Karpas-422 (cell line): ENCODE data around the gene KIAA0825. TPM values are rescaled to one million over a fixed set of nuclear protein-coding genes. Genes with fewer than 3 reads are reported as not detected.
"Not testable (repeated sequence)": the region's sequence is repeated elsewhere in the genome, so short reads cannot be mapped to it uniquely, and the experiment has no call there.

Source experiments
- DNase-seq: peaks from one replicate; pipeline ENCODE4 v3.0.0-alpha.2; 2015
- H2AFZ ChIP-seq: fragments of 200-600 bp; sonication (generic); 2 replicates; pipeline ENCODE4 v1.6.1; 2014; ENCODE audit warnings: antibody characterized with exemption, low read length, mixed read lengths
- H3K27ac ChIP-seq: fragments of 200-600 bp; sonication (generic); 2 replicates; pipeline ENCODE4 v1.5.1; 2014; ENCODE audit warnings: mild to moderate bottlenecking, low read length, moderate library complexity
- H3K27me3 ChIP-seq: fragments of 200-600 bp; sonication (generic); 2 replicates; pipeline ENCODE4 v1.6.1; 2014; ENCODE audit warnings: low read length, mixed read lengths
- H3K36me3 ChIP-seq: fragments of 200-600 bp; sonication (generic); 2 replicates; pipeline ENCODE4 v1.6.1; 2014; ENCODE audit warnings: low read length, mixed read lengths; ENCODE audit not compliant: insufficient read depth
- H3K4me1 ChIP-seq: fragments of 200-600 bp; sonication (generic); 2 replicates; pipeline ENCODE4 v1.6.1; 2014; ENCODE audit warnings: mild to moderate bottlenecking, low read length, mixed read lengths
- H3K4me2 ChIP-seq: fragments of 200-600 bp; sonication (generic); 2 replicates; pipeline ENCODE4 v1.6.1; 2014; ENCODE audit warnings: low read length, low read depth, mild to moderate bottlenecking; ENCODE audit not compliant: poor library complexity, severe bottlenecking
- H3K4me3 ChIP-seq: fragments of 200-600 bp; sonication (generic); 2 replicates; pipeline ENCODE4 v1.5.1; 2014; ENCODE audit warnings: mild to moderate bottlenecking, antibody characterized with exemption, low read length, mixed read lengths
- H3K79me2 ChIP-seq: fragments of 200-600 bp; sonication (generic); 2 replicates; pipeline ENCODE4 v1.6.1; 2014; ENCODE audit warnings: mild to moderate bottlenecking, low read length, mixed read lengths
- H3K9ac ChIP-seq: fragments of 200-600 bp; sonication (generic); 2 replicates; pipeline ENCODE4 v1.6.0; 2014; ENCODE audit warnings: low read length
- H3K9me2 ChIP-seq: fragments of 200-600 bp; sonication (generic), shearing (Covaris generic); replicated peaks from 2 replicates; pipeline ENCODE4 v1.6.0; 2014; ENCODE audit warnings: mild to moderate bottlenecking, low read length, moderate library complexity; ENCODE audit not compliant: insufficient read depth
- H3K9me3 ChIP-seq: fragments of 300-700, 200-600 bp; sonication (generic); 2 replicates; pipeline ENCODE4 v1.6.1; 2014; ENCODE audit warnings: low read length, mixed read lengths
- H4K20me1 ChIP-seq: fragments of 200-600 bp; sonication (generic); 2 replicates; pipeline ENCODE4 v1.6.1; 2014; ENCODE audit warnings: mild to moderate bottlenecking, antibody characterized with exemption, low read length, low read depth; ENCODE audit not compliant: insufficient read depth
- total RNA-seq: library from RNA; depleted of rRNA; stranded (reverse); fragments of >200 nt; shearing (Covaris generic); gene quantifications from 2 replicates; pipeline ENCODE4 v1.2.3, GENCODE V29; 2014; ENCODE audit warnings: low replicate concordance

KIAA0825 gene
- total RNA-seq, 1 experiment from 2014 or later: 2.0 TPM

DNA sequence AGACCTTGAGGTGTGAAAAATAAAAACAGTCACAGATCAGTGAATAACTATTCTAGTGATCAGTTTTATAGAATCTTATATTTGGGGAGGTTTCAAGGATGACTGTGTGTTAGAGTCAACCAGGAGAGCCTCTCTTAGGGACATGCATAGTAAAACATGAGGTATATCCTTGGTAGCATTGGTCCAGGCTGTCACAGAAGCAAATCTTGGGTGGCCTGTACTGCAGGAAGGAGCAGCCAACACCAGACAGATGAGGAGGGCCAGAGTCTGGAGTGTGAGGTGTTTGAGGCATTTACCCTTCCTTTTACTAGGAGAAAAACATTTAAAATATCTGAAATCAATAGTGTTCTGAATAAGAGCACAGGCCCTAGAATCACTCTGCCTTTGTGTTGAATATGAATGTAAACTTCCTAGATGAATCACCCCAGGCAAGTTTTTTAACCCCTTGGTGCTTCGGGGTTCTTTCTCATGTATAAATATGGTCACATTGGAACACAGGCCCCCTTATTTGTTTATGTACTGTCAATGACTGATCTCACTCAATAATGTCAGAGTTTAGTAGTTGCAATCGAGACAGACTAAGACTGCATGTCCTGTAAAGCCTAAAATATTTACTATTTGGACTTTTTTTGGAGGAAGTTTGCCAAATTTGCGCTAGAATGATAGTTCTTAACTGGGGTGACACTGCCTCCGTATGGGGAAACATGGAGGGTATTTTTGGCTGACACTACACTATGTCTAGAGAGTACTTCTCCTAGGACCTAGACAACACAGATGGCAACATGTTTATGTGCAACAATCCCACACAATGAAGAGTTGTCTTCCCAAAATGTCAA is 460.5 kb downstream of the KIAA0825 start:
- Histone ChIP-seq H3K4me2 (no peak overlapping the region), H3K27me3 (no peaks in the 10 kb centered on the region), H3K9me2 (no peaks in the 10 kb centered on the region), H3K9me3 (no peaks in the 10 kb centered on the region), H3K4me3 (no peak overlapping the region), H4K20me1 (no peaks in the 10 kb centered on the region), H2AFZ (no peak overlapping the region), H3K79me2 (no peaks in the 10 kb centered on the region), H3K9ac (no peak overlapping the region), H3K4me1 (no peaks in the 10 kb centered on the region), H3K27ac (no peak overlapping the region), H3K36me3 (no peaks in the 10 kb centered on the region)
- DNase-seq: no peak

DNA sequence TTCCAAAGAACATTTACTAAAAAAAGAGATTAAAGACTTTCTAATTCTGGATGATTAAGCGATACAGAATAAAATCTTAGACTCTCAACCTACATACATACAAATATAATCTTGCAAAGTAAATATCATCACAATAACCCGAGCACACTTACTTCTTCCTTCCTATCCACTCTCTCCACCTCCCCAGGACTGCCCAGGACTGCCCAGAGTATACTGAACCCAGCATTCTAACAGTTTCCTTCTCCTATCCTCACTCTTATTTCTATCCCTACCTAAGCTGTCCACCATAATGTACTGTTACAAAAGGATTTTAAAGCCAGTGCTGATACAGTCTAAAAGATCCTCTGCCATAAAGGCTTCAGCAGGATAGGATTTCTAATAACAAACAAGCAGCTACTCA is 463.7 kb downstream of the KIAA0825 start:
- H3K9me2 ChIP-seq: no peaks in the 10 kb centered on the region
- H3K9ac ChIP-seq: no peak overlapping the region
- no peak overlapping the region for H2AFZ ChIP-seq
- no peak for DNase-seq
- no peak overlapping the region for H3K4me3 ChIP-seq
- H3K4me2 ChIP-seq: no peak overlapping the region
- no peaks in the 10 kb centered on the region for H3K36me3 ChIP-seq
- no peak overlapping the region for H3K27ac ChIP-seq
- no peaks in the 10 kb centered on the region for H3K9me3 ChIP-seq
- H4K20me1 ChIP-seq: no peaks in the 10 kb centered on the region
- no peaks in the 10 kb centered on the region for H3K4me1 ChIP-seq
- no peaks in the 10 kb centered on the region for H3K79me2 ChIP-seq
- H3K27me3 ChIP-seq: no peaks in the 10 kb centered on the region

DNA sequence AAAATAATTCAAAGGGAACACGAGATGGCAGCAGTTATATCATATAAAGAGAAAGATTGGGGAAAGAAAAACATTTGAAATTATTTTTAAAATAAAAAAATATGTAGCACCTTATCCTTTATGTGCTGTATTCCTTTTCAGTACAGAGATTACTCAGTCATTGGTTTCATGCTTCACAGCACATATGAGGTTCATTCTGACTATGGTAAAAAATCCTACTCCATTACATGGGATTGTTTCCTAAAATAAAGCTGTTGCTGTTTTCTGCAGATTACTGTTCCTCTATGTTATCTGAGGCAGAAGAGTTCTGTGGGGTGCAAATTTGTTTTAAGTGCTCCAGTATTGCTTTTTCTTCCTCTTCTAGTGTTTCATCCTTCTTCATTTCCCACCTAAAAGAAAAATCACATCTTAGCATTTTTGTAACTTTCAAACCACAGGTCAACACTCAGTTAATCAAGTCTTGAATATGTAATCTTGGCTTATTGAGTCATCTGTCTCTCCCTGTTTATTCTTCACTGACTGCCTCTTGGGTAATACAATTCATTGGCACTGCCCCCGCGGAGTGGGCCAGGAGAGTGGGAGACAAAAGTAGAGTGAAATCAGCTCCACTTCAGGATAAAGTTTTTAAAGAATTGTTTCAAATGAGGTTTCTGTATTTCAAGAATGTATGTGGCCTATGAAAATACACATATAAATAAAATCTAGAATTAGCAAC is 464.5 kb downstream of the KIAA0825 start:
- DNase-seq: no peak
- Histone ChIP-seq H3K27me3 (no peaks in the 10 kb centered on the region), H4K20me1 (no peaks in the 10 kb centered on the region), H3K27ac (no peak overlapping the region), H3K9ac (no peak overlapping the region), H3K4me3 (no peak overlapping the region), H3K79me2 (no peaks in the 10 kb centered on the region), H3K4me2 (no peak overlapping the region), H3K9me3 (no peaks in the 10 kb centered on the region), H3K36me3 (no peaks in the 10 kb centered on the region), H3K4me1 (no peaks in the 10 kb centered on the region), H2AFZ (no peak overlapping the region), H3K9me2 (no peaks in the 10 kb centered on the region)

DNA sequence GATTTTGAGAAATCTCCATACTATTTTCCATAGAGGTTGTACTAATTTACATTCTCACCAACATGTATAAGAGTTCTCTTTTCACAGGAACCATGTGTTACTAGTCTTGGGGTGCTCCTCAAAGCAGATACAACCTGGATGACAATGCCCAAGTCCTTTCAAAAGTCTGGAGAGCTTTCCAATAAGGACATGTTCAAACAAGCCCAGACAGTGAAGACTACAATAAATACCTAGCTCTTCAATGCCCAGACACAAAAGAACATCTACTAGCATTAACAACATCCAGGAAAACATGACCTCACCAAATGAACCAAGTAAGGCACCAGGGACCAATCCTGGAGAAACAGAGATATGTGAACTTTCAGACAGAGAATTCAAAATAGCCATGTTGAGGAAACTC is 474.8 kb downstream of the KIAA0825 start:
- not testable (repeated sequence) for H3K9me2 ChIP-seq, H3K36me3 ChIP-seq, H3K79me2 ChIP-seq, H3K4me2 ChIP-seq, DNase-seq, H3K4me3 ChIP-seq, H3K9me3 ChIP-seq, H4K20me1 ChIP-seq, H2AFZ ChIP-seq, H3K9ac ChIP-seq, H3K27ac ChIP-seq, H3K4me1 ChIP-seq, H3K27me3 ChIP-seq

DNA sequence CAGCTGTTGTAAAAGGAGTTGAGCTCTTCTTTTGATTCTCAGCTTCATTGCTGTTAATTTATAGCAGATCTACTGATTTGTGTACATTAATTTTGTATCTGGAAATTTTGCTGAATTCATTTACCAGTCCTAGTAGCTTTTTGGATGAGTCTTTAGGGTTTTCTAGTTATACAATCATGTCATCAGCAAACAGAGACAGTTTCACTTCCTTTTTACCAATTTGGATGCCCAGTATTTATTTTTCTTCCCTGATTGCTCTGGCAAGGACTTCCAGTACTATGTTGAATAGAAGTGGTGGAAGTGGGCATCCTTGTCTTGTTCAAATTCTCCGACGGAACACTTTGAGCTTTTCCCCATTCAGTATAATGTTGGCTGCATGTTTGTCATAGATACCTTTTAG is 478.1 kb downstream of the KIAA0825 start:
- Histone ChIP-seq H3K9me3 (0 out of 2 replicates have a peak, but pooled peaks cover 3% of the 10 kb centered on the region), H3K9me2 (no peaks in the 10 kb centered on the region), H3K4me2 (no peak overlapping the region), H3K27ac (no peak overlapping the region), H2AFZ (no peak overlapping the region), H3K4me3 (no peak overlapping the region), H3K36me3 (no peaks in the 10 kb centered on the region), H3K27me3 (no peaks in the 10 kb centered on the region), H3K79me2 (no peaks in the 10 kb centered on the region), H3K9ac (no peak overlapping the region), H3K4me1 (no peaks in the 10 kb centered on the region), H4K20me1 (no peaks in the 10 kb centered on the region)
- no peak for DNase-seq

DNA sequence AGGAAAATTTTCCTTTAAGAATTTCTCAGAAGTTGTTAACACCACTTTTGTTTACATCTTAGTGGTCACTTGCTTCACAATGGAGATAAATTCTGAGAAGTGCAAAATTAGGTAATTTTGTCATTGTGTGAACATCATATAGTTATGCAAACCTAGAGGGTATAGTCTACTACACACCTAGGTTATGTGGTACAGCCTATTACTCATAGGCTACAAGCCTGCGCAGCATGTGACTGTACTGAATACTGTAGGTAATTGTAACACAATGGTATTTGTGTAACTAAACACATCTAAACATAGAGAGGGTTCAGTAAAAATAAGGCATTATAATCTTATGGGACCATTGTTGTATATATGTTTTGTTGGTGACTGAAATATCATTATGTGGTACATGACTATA is 488.3 kb downstream of the KIAA0825 start:
- Histone ChIP-seq H3K27ac (no peak overlapping the region), H3K4me1 (no peaks in the 10 kb centered on the region), H3K4me3 (no peak overlapping the region), H4K20me1 (no peaks in the 10 kb centered on the region), H3K9me2 (no peaks in the 10 kb centered on the region), H3K79me2 (no peaks in the 10 kb centered on the region), H3K9ac (no peak overlapping the region), H3K27me3 (no peaks in the 10 kb centered on the region), H2AFZ (no peak overlapping the region), H3K9me3 (no peaks in the 10 kb centered on the region), H3K4me2 (no peak overlapping the region), H3K36me3 (no peaks in the 10 kb centered on the region)
- no peak for DNase-seq

DNA sequence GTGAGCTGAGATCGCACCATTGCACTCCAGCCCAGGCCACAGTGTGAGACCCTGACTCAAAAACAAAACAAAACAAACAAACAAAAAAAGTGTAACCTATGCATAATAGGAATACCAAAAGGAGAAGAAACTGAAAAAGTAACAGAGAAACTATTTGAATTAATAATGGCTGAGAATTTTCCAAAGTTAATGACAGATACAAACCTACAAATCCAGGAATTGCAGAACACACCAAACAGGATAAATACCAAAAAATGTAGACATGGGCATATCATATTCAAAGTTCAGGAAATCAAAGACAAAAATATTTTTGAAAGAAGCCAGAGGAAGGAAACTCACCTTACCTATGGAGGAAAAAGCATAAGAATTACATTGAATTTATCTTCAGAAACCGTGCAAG is 493.3 kb downstream of the KIAA0825 start:
- no peak overlapping the region for H3K4me3 ChIP-seq
- H3K9me3 ChIP-seq: no peaks in the 10 kb centered on the region
- no peaks in the 10 kb centered on the region for H3K4me1 ChIP-seq
- no peaks in the 10 kb centered on the region for H3K27me3 ChIP-seq
- H3K27ac ChIP-seq: no peak overlapping the region
- H3K9ac ChIP-seq: no peak overlapping the region
- H4K20me1 ChIP-seq: no peaks in the 10 kb centered on the region
- H3K79me2 ChIP-seq: no peaks in the 10 kb centered on the region
- H3K36me3 ChIP-seq: no peaks in the 10 kb centered on the region
- H3K4me2 ChIP-seq: no peak overlapping the region
- no peak for DNase-seq
- H3K9me2 ChIP-seq: no peaks in the 10 kb centered on the region
- H2AFZ ChIP-seq: no peak overlapping the region

DNA sequence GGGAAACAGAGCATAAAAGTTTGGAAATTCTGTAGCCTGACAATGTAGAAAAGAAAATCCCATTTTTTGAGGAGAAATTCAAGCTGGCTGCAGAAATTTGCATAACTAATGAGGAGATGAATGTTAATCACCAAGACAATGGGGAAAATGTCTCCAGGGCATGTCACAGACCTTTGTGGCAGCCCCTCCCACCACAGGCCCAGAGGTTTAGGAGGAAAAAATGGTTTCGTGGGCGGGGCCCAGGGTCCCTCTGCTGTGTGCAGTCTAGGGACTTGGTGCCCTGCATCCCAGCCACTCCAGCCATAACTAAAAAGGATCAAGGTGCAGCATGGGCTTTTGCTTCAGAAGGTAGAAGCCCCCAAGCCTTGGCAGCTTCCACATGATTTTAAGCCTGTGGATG is 502.1 kb downstream of the KIAA0825 start:
- not testable (repeated sequence) for H3K36me3 ChIP-seq, H3K79me2 ChIP-seq, H3K4me1 ChIP-seq, H3K9me2 ChIP-seq, H2AFZ ChIP-seq, H4K20me1 ChIP-seq, DNase-seq, H3K27me3 ChIP-seq, H3K9me3 ChIP-seq, H3K27ac ChIP-seq, H3K9ac ChIP-seq, H3K4me3 ChIP-seq, H3K4me2 ChIP-seq
